Inflammatory macrophage treated with lipopolysaccharide for 1 hour (primary cell): ENCODE results near the gene WDR83.
A peak's percentile ranks its signal among the peaks of the same experiment; 100 is the strongest.

Experiments
- DNase-seq, 2 donors: peaks; one replicate each; pipeline ENCODE4 v3.0.0-alpha.2; 2020 to 2022

WDR83 gene

GRCh38 chr19:12720296-12720695 lies 53.7 kb downstream of the WDR83 start:
- no peak for DNase-seq

- peak in 1 of 2 donors; percentile 10 for DNase-seq
These were observed 54.4 kb downstream of the WDR83 start for GRCh38 chr19:12720851-12721655.

- peak; percentile 42 to 43 for DNase-seq
These were observed 55.3 kb downstream of the WDR83 start for GRCh38 chr19:12721656-12722565.

- peak; percentile 98 for DNase-seq
These were observed 56.2 kb downstream of the WDR83 start for GRCh38 chr19:12722566-12723380.

- no peak for DNase-seq
These were observed 56.7 kb downstream of the WDR83 start for GRCh38 chr19:12723381-12723640.

- DNase-seq: peak; percentile 33 to 49
These were observed 57.2 kb downstream of the WDR83 start, which contains the start of gene TNPO2 for GRCh38 chr19:12723641-12724426. TNPO2 (minus strand) TSS chr19:12723932; CDS start chr19:12720977, 2,955 bp downstream.
